Fibroblast of mammary gland (primary cell): ENCODE measurements around the gene DLG4.

Experiments used
- DNase-seq: peaks from one replicate; pipeline ENCODE4 v3.0.0-alpha.2; 2010; ENCODE audit warnings: low read depth
- H3K4me3 ChIP-seq: 2 replicates; pipeline ENCODE4 v1.5.1; 2011; ENCODE audit warnings: low read depth, mild to moderate bottlenecking, low read length, moderate library complexity; ENCODE audit not compliant: control insufficient read depth
- TF ChIP-seq, protein P1 (sequence below): conservative IDR thresholded peaks from 2 replicates; pipeline ENCODE4 v1.5.1; 2011; ENCODE audit warnings: low read depth, low read length, inconsistent platforms; ENCODE audit not compliant: control insufficient read depth, insufficient read depth

The DLG4 gene

DNA sequence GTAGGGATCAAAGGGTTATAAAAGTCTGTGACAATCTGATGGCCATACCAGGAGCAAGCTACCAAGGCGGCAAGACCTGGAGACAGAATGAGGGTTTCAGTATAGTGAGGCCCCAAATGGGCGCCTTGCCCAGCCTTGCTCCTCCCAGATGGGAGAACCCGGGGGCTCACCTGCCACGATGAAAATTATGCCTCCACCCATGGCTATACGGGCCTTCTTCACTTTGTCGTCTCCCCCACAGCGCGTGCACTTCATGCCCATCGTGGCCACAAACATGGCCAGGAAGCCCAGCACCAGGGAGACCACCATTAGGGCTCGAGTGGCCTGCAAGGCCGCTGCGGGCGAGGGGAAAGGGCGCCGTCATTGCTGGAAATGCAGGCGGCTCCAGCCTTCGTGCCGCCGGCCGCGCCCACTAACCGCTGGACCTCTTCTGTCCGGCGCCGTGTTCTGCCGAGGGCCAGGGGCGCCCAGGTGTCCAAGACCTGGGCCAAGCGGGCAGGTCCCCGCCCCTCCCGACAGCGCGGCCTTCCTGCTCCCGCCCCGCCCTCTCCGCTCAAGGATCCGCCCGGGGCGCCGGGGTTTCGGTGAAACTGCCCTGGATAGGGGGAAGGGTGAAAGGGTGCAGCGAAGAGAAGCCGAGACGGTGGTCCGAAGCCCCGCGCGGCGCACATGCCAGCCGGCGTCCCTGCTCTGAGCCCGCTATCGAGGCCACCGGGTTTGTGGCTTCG is 41.2 kb upstream of the DLG4 start:
- peak overlapping the region; percentile 32 for H3K4me3 ChIP-seq
- TF ChIP-seq, protein P1, sequence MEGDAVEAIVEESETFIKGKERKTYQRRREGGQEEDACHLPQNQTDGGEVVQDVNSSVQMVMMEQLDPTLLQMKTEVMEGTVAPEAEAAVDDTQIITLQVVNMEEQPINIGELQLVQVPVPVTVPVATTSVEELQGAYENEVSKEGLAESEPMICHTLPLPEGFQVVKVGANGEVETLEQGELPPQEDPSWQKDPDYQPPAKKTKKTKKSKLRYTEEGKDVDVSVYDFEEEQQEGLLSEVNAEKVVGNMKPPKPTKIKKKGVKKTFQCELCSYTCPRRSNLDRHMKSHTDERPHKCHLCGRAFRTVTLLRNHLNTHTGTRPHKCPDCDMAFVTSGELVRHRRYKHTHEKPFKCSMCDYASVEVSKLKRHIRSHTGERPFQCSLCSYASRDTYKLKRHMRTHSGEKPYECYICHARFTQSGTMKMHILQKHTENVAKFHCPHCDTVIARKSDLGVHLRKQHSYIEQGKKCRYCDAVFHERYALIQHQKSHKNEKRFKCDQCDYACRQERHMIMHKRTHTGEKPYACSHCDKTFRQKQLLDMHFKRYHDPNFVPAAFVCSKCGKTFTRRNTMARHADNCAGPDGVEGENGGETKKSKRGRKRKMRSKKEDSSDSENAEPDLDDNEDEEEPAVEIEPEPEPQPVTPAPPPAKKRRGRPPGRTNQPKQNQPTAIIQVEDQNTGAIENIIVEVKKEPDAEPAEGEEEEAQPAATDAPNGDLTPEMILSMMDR: no peak
- no peak for DNase-seq

GRCh38 chr17:7260151-7260550 is 40.5 kb upstream of the DLG4 start:
- no peak overlapping the region for H3K4me3 ChIP-seq
- DNase-seq: no peak
- TF ChIP-seq, protein P1: no peak

DNA sequence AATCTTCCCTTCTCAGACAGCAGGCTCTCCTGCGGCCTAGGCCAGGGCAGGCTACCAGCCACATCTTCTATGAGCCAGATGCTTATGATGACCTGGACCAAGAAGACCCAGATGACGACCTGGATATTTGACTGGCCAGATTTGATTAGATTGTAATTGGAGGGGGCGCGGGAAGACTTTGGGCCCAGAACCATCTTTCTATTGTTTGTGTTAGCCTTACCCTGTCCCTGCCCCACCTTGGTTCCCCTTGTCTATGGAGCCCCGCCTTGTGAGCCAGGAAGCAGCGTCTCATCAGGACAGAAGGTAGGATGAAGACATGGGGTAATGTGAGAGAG is 39.9 kb upstream of the DLG4 start:
- TF ChIP-seq, protein P1: no peak
- no peak for DNase-seq
- H3K4me3 ChIP-seq: no peak overlapping the region

DNA sequence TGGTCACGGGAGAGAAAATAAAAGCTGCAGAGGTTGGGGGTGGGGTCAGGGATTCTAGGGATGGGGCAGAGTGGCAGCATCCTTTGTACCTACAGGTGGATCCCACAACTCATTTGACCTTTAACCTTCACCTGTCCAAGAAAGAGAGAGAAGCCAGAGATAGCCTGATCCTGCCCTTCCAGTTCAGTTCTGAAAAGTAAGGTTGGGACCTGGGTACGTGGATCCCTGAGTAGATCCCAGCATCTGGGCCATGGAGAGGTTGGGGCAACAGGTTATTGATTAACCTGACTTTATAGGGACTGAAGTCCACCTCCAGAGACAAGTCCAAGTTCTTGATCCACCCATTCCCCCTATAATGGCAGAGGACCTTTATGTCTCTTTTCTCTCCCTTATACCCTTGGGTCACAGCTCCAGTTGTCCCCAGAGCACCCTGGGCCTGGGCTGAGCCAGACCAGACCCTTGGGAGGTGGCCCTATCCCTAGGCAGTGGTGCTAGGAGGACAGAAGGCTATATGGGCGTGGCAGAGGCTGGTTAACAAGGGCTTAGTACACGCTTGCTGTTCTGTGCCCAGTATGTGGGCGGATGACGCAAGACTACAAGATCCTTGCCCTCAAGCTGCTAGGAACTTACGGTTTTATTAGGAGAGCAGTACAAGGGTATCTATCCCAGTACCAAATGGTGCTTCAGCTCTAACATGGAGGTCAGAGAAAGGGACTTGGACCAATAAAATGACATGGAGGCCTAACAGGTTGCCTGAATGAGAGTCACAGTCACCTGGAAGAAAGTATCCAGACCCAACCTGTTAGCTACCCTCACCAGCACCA is 39.3 kb upstream of the DLG4 start:
- TF ChIP-seq, protein P1: no peak
- H3K4me3 ChIP-seq: no peak overlapping the region
- peak; percentile 88 for DNase-seq

GRCh38 chr17:7256766-7257456 is 37.3 kb upstream of the DLG4 start:
- TF ChIP-seq, protein P1: no peak
- no peak overlapping the region for H3K4me3 ChIP-seq
- no peak for DNase-seq

- TF ChIP-seq, protein P1: no peak
- H3K4me3 ChIP-seq: no peak overlapping the region
- no peak for DNase-seq
These were observed 34.9 kb upstream of the DLG4 start for GRCh38 chr17:7254511-7254910.
